ENCODE results near the gene FNDC3B.

FNDC3B gene

GRCh38 chr3:172233474-172234277 lies 194.3 kb downstream of the FNDC3B start:
- Histone ChIP-seq H3K36me3 (ENCODE audit: insufficient read depth, low read length) (no peaks in the 10 kb centered on the region; the same call in 1 of the 2 replicates), H3K4me2 (ENCODE audit: low read depth, low read length, poor library complexity, severe bottlenecking) (no peak overlapping the region), H3K79me2 (ENCODE audit: insufficient read depth, low read length) (no peaks in the 10 kb centered on the region), H3K27me3 (ENCODE audit: insufficient read depth, low read length, poor library complexity, severe bottlenecking) (no peaks in the 10 kb centered on the region), H3K4me3 (ENCODE audit: low read length, poor library complexity, severe bottlenecking) (no peak overlapping the region), H3K9ac (ENCODE audit: low read depth, low read length, poor library complexity, severe bottlenecking) (no peak overlapping the region), H3K9me2 (replicated peaks; ENCODE audit: low read depth, low read length) (no peaks in the 10 kb centered on the region), H3K4me1 (ENCODE audit: insufficient read depth, low read length, poor library complexity, severe bottlenecking) (no peaks in the 10 kb centered on the region), H4K20me1 (ENCODE audit: insufficient read depth, low read length, poor library complexity, severe bottlenecking) (no peaks in the 10 kb centered on the region), H3K9me3 (ENCODE audit: insufficient read depth, low read depth, low read length) (no peaks in the 10 kb centered on the region), H3F3A (ENCODE audit: low read depth) (no peaks in the 10 kb centered on the region), H2AFZ (ENCODE audit: low read length) (no peak overlapping the region)
- no peak for TF ChIP-seq EZH2phosphoT487 (IDR thresholded peaks at IDR 0.05; ENCODE audit: borderline replicate concordance)
- TF ChIP-seq, protein P1, sequence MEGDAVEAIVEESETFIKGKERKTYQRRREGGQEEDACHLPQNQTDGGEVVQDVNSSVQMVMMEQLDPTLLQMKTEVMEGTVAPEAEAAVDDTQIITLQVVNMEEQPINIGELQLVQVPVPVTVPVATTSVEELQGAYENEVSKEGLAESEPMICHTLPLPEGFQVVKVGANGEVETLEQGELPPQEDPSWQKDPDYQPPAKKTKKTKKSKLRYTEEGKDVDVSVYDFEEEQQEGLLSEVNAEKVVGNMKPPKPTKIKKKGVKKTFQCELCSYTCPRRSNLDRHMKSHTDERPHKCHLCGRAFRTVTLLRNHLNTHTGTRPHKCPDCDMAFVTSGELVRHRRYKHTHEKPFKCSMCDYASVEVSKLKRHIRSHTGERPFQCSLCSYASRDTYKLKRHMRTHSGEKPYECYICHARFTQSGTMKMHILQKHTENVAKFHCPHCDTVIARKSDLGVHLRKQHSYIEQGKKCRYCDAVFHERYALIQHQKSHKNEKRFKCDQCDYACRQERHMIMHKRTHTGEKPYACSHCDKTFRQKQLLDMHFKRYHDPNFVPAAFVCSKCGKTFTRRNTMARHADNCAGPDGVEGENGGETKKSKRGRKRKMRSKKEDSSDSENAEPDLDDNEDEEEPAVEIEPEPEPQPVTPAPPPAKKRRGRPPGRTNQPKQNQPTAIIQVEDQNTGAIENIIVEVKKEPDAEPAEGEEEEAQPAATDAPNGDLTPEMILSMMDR (conservative IDR thresholded peaks at IDR 0.05; ENCODE audit: low read length), result no peak

GRCh38 chr3:172235698-172236097 lies 196.3 kb downstream of the FNDC3B start:
- no peak overlapping the region for H3K9ac ChIP-seq (ENCODE audit: low read depth, low read length, poor library complexity, severe bottlenecking)
- H4K20me1 ChIP-seq (ENCODE audit: insufficient read depth, low read length, poor library complexity, severe bottlenecking), result no peaks in the 10 kb centered on the region
- H3F3A ChIP-seq (ENCODE audit: low read depth), result no peaks in the 10 kb centered on the region
- no peaks in the 10 kb centered on the region for H3K4me1 ChIP-seq (ENCODE audit: insufficient read depth, low read length, poor library complexity, severe bottlenecking)
- H3K4me3 ChIP-seq (ENCODE audit: low read length, poor library complexity, severe bottlenecking), result no peak overlapping the region
- TF ChIP-seq, protein P1 (conservative IDR thresholded peaks at IDR 0.05; ENCODE audit: low read length), result no peak
- TF ChIP-seq EZH2phosphoT487 (IDR thresholded peaks at IDR 0.05; ENCODE audit: borderline replicate concordance), result no peak
- no peaks in the 10 kb centered on the region for H3K9me2 ChIP-seq (replicated peaks; ENCODE audit: low read depth, low read length)
- H3K4me2 ChIP-seq (ENCODE audit: low read depth, low read length, poor library complexity, severe bottlenecking), result no peak overlapping the region
- H3K27me3 ChIP-seq (ENCODE audit: insufficient read depth, low read length, poor library complexity, severe bottlenecking), result no peaks in the 10 kb centered on the region
- no peak overlapping the region for H2AFZ ChIP-seq (ENCODE audit: low read length)
- no peaks in the 10 kb centered on the region for H3K79me2 ChIP-seq (ENCODE audit: insufficient read depth, low read length)
- H3K36me3 ChIP-seq (ENCODE audit: insufficient read depth, low read length), result no peaks in the 10 kb centered on the region; the same call in 1 of the 2 replicates
- no peaks in the 10 kb centered on the region for H3K9me3 ChIP-seq (ENCODE audit: insufficient read depth, low read depth, low read length)

GRCh38 chr3:172236771-172237742 lies 197.7 kb downstream of the FNDC3B start:
- no peaks in the 10 kb centered on the region for H3F3A ChIP-seq (ENCODE audit: low read depth)
- H4K20me1 ChIP-seq (ENCODE audit: insufficient read depth, low read length, poor library complexity, severe bottlenecking), result no peaks in the 10 kb centered on the region
- peaks cover 4% of the 10 kb centered on the region; the same call in 1 of the 2 replicates for H3K36me3 ChIP-seq (ENCODE audit: insufficient read depth, low read length)
- TF ChIP-seq EZH2phosphoT487 (IDR thresholded peaks at IDR 0.05; ENCODE audit: borderline replicate concordance), result no peak
- TF ChIP-seq, protein P1 (conservative IDR thresholded peaks at IDR 0.05; ENCODE audit: low read length), result no peak
- H3K9me3 ChIP-seq (ENCODE audit: insufficient read depth, low read depth, low read length), result peaks cover 2% of the 10 kb centered on the region; the same call in 1 of the 2 replicates
- H3K79me2 ChIP-seq (ENCODE audit: insufficient read depth, low read length), result no peaks in the 10 kb centered on the region
- H2AFZ ChIP-seq (ENCODE audit: low read length), result no peak overlapping the region
- H3K9ac ChIP-seq (ENCODE audit: low read depth, low read length, poor library complexity, severe bottlenecking), result no peak overlapping the region
- H3K9me2 ChIP-seq (replicated peaks; ENCODE audit: low read depth, low read length), result no peaks in the 10 kb centered on the region
- no peak overlapping the region for H3K4me3 ChIP-seq (ENCODE audit: low read length, poor library complexity, severe bottlenecking)
- no peak overlapping the region for H3K4me2 ChIP-seq (ENCODE audit: low read depth, low read length, poor library complexity, severe bottlenecking)
- H3K4me1 ChIP-seq (ENCODE audit: insufficient read depth, low read length, poor library complexity, severe bottlenecking), result no peaks in the 10 kb centered on the region
- no peaks in the 10 kb centered on the region for H3K27me3 ChIP-seq (ENCODE audit: insufficient read depth, low read length, poor library complexity, severe bottlenecking)

Data from Loucy (cell line).